Middle frontal gyrus (tissue), 1 donor: ENCODE measurements around the gene NUP210L.
A peak's percentile ranks its signal among the peaks of the same experiment; 100 is the strongest.
"Not testable (repeated sequence)": the region's sequence is repeated elsewhere in the genome, so short reads cannot be mapped to it uniquely, and the experiment has no call there.

Experiments
- DNase-seq: peaks from one replicate; pipeline ENCODE4 v3.0.0-alpha.2; 2015; ENCODE audit warnings: low spot score; ENCODE audit errors: extremely low spot score

Gene NUP210L

DNA sequence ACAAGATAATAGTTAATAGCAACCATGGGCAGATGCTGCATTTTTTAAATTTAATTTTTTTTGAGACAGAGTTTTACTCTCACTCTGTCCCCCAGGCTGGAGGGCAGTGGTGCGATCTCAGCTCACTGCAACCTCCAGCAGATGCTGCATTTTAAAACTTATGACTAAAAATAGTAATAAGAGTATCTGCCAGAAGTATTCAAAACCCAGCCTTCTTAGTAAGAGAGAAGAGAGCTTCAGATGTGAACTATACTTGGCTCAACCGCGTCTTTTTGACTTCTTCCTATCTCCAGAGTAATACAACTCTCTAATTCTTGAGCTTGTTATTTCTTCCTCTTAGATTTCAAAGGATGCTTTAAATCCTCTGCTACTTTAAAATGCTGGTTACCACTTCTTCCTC lies 159.7 kb downstream of the NUP210L start:
- DNase-seq, result no peak

DNA sequence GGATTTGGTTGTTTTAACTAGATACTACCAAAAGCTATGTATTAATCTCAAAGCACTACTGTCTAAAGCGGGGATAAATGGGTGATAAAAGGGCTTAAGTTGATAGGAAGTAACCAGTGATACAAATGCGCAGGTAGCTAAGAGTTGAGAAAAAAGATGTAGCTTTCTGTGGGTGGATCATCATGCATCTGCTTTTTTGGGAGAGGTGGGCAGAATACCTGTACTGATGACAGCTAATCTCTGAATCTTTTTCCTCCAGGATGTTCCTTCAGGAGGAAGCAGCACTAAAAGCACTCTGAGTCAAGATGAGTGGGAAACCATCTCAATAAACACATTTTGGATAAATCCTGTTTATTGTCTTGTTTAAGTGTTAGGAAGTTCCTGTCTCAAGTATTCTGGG lies 163.1 kb downstream of the NUP210L start:
- DNase-seq, result no peak

DNA sequence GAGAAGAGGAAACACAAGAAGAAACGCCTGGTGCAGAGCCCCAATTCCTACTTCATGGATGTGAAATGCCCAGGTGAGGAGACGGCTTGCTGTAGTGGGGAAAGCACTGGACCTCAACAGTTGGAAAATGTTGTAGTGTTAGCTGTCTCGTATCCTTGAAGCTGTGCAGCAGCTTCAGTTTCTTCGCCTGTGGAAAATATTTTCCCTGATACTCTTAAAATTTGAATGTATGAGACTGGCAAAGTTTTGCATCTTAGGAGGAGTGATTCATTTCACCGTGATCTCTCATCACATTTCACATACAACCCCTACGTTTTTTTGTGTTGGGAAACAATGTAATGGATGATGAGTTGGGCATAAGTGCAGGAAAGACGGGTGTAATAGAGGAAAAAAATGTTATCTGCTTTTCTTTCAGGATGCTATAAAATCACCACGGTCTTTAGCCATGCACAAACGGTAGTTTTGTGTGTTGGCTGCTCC lies 163.7 kb downstream of the NUP210L start:
- DNase-seq, result no peak

DNA sequence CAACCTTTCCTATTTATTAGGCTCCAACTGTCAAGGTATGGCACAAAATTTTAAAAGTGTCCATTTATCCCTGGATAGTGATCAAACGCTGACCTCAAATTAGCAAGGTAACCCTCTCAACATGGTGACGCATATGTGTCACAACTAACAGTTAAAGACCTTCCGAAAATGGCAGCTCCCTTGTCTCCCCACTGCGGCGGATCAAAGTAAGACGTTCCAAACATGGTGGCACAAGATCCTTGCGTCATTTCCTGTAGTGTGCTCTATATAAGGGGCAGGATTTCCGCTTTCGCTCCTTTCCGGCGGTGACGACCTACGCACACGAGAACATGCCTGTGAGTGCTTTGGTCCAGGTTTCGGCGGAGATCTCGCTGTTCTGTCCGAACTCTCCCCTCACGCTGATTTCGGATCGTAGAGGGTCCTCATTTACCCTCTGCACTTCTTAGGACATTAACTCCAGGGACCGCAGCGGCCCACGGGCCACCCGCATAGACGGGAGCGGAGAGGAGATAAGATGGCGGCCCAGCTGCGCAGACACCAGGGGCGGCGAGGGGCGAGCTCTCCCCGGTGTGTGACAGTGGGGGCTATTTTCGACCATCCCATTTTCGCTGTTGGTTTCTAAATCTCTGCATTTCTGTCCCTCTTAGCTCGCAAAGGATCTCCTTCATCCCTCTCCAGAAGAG lies 164.3 kb downstream of the NUP210L start, which contains the start of gene RPS27:
Gene RPS27, plus strand, starts transcription at position 295 of the 683 bp plus-strand sequence. Its CDS starts 35 bp downstream, at position 330.
- peak; percentile 92 for DNase-seq

DNA sequence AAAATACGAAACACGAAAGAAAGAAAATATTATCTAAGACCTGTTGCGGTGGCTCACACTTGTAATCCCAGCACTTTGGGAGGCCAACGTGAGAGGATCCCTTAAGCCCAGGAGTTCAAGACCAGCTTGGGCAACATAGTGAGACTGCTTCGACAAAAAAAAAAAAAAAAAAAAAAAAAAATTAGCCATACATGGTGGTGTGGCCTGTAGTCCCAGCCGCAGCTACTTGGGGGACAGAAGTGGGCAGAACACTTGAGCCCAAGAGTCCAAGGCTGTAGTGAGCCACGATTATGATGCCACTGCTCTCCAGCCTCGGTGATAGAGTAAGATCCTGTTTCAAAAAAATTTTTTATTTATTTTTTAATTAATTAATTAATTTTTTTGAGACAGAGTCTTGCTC lies 167.3 kb downstream of the NUP210L start:
- no peak for DNase-seq

DNA sequence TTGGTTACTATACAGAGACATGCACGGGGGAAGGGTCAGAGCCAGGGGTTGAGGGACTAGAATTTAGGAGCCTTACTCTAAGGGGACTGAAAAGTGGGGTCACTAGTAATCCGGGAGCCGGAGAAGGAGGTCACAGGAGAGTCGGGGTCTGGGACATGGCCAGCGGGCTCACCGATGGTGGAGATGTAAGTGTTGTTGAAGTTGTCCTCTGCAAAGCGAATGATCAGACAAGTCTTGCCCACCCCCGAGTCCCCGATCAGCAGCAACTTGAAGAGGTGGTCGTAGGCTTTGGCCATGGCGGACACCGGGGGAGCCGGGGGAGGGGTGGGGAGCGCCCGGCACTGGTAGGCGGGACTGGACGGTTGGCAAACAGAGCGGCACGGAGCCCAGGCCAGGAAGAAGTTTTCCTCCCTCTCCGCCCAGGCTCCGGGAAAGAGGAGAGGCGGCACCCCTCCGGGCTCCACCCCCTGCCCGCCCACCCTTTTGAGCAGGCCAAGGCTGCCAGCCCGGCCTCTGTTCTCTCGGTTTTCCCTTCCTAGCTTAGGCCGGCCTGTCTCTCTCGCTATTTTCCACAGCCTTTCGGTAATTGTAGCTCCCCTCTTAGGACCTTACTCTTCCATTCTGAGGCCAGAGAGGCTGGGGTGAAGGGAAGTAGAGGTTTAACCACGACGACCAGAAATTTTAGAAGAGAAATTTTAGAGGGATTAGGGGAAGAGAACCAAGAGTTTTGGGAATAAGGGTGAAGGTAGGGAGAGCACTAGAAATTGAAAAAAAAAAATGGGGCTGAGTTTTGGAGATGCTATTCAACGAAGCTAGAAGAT lies 168.7 kb downstream of the NUP210L start, which contains the start of gene RAB13:
Gene RAB13, minus strand, starts transcription at position 399 of the 821 bp plus-strand sequence. Its CDS starts 103 bp downstream, at position 296.
- DNase-seq, result no peak

DNA sequence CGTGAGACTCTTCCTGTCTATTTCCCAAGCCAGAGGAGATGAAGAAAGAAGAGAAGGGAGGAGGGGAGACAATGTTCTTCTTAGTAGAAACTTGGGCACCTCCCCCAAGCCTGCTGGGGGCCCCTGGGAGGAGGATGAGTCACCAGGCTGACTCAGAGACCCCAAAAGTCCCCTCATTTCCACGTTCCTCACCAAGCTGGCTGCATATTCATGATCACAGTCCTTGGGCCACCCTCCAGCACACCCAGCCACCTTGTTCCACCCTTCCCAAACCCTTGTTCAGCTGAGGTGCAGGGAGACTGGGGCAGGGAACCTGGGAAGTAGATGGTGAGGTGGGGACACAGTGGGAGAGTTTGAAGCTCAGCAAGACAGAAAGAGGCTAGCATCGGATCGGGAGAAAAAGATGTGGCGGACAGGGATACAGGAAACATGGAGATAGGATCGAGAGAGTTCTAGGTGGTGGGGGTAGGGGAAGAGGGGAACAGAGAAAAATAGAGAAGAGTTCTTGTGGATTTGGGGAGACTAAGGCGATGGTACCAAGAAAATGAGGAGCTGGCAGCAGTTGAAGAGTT lies 169.4 kb downstream of the NUP210L start:
- DNase-seq, result no peak

DNA sequence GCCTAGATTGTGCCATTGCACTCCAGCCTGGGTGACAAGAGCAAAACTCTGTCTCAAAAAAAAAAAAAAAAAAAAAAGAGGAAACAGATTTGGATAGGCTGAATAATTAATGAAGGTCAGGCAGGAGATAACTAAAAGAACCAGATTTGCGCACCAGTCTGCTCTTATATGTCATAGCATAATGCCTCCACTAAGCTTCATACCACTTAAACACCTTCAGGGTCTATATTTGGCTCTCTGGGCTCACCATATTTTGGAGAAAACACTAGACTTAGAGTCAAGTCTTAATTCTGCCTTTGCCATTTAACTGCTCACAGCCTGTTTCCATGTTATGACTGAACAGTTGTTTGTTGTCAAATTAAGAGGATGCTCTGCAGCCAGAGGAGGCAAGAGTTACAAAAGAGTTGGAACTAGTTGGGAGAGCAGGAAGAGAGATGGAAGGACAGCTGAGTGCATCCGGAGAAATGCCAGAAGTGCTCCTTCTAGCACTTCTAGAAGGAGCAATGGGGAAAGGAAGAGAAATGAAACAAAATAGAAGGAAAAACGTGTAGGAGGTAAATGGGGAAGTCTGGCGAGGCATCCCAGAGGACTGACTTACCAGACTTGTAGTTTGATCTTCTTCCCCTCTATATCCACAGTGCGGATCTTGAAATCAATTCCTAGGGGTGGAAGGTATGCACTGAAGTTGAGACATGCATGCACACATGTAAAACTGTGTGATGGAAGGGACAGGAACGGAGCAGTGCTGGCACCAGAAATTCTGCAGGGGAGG lies 170.6 kb downstream of the NUP210L start:
- no peak for DNase-seq

DNA sequence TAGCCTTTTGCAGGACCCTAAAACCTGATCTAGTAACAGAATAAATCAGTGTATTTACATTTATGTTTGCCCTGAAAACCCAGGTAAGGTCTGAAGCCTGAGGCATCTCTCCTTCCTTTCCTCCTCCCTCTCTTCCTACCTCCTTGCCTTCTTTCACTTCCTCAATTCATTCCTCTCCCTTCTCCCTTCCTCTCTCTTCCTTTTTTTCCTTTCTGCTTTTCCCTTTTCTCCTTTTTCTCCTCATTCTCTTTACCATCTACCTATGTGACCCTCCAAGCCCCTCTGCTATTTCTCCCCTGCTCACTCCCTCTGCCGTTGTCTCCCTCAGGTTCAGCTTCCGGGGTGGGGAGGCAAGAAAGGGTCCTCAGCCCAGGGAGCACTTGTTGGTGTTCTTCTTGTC lies 173.1 kb downstream of the NUP210L start:
- not testable (repeated sequence) for DNase-seq

DNA sequence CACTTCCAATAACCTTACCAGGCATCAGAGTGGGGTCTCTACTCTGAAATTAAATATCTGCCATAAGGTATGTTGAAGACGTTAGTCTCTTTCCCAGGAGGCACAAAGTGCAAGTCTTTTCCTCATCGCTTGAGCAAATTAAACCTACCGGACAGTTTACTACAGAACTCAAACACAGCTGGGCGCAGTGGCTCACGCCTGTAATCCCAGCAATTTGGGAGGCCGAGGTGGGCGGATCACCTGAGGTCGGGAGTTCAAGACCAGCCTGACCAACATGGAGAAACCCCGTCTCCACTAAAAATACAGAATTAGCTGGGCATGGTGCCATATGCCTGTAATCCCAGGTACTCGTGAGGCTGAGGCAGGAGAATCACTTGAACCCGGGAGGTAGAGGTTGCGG lies 175.8 kb downstream of the NUP210L start:
- not testable (repeated sequence) for DNase-seq

DNA sequence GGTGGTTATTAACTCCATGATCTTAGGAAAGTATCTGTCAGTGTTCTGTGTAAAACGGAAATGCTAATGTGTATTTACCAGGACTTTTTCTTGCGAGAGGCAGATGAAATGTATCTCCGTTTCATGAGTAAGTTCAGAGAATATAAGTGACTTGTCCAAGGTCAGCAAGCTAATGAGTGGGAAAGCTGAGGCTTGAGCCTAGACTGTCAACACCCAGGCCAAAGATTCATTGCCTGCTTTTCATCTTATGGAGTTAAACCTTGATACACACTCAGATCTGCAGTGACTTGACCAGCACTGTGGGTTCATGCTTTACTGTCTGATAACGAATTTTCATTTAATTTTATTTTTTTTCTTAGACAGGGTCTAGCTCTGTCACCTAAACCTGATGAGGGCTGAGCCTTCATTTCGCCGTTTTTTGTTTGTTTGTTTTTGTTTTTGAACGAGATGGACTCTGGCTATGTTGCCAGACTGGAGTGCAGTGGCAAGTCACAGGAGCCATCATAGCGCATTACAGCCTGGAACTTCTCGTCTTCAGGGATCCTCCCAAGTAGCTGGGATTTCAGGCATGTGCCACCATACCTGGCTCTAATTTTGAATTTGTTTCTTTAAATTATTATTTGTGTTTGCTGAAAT lies 176.5 kb downstream of the NUP210L start:
- no peak for DNase-seq

DNA sequence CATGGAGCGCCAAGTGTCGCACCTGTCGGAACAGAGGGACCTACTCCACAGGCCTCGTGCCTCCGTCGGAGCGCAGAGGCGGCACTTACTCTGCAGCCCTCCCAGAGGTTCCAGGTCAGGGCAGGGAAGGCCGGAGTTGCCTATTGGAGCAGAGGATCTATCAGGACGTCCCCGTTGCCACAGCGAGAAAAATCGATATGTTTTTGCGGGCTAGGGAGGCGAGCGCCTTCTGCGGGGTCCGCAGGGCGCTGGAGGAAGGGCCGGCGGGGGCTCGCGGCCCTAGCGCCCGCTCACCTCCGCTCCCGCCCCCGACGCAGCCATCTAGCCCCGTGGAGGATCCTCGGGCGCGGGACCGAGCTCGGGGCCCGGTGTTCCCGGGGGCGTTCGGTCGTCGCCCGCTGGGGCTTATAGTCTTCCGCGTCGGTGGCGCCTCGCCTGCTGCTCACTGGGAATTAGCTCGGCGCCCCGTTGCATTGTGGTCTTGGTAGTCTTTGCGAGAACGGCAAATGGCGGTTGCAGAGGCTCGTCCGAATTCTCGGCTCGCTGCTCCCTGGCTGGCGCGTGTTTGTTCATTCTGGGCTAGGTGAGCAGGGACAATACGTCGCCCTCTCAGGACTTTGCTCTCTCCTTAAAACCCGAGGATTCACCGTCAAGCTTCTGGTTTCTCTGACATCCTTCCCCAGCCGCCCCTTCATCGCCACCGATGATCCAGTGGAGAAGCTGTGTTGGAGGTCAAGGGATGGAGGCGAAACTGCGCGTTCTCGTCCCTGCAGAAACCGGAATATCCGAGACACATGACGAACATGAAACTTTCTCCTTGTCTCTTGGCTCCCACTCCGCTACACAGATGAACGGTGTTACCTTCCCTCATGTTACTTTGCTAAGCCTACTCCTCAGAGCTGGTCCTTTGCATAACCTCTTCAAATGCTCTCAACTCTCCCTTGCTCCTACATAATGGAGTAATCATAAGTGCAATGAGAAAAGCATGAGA lies 177.3 kb downstream of the NUP210L start, which contains the start of gene JTB:
Gene JTB, minus strand, starts transcription at position 425 of the 991 bp plus-strand sequence. Its CDS starts 422 bp downstream, at position 3.
- DNase-seq, result peak; percentile 86

DNA sequence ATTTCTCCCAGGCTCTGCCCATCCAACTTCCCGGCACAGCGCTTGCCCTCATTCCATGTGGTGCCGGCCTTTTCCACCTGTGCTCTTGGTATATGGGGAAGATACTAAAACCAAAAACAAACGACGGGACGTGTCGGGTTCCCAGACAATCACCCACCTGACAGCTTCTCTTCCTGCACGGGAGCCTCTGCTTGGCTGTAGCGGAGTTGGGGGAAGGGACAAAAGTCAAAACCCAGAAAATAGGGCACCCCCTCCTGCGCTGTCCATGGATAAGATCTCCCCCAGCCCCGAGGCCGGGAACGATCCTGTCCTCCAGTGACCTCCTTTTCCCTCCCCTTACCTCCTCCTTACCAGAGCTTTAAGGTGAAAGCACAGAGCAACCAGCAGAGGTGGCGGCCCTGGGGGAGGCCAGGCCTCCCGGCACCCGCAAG lies 178.0 kb downstream of the NUP210L start:
- no peak for DNase-seq

DNA sequence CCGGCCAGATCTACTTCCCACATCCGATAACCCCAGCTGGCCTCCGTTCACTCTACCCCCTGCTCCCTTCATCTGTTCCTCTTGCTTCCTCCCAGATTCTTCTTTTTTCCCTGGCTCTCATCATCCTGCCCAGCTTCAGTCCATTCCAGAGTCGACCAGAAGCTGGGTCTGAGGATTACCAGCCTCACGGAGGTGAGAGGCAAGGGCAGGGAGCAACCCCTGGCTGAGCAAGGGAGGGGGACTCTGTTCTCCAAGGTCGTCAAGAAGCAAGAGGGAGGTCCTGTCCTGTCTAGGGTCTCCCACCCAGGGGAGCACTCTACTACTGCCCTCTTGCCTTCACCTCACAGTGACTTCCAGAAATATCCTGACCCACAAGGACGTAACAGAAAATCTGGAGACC lies 181.3 kb downstream of the NUP210L start:
- no peak for DNase-seq

DNA sequence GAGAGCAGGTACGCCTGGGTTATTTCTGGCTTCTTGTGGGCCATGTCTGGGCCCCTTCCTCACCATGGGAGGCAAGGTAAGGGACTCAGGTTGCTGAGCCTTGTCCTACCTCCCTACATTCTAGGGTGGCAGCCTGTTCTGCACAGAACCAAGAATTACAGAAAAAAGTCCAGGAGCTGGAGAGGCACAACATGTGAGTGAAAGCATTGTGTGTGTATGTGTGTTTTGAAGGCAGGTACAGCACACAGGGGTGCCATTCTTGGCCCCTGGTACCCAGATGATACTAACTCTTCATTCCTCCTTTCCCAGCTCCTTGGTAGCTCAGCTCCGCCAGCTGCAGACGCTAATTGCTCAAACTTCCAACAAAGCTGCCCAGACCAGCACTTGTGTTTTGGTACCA lies 181.8 kb downstream of the NUP210L start:
- no peak for DNase-seq

DNA sequence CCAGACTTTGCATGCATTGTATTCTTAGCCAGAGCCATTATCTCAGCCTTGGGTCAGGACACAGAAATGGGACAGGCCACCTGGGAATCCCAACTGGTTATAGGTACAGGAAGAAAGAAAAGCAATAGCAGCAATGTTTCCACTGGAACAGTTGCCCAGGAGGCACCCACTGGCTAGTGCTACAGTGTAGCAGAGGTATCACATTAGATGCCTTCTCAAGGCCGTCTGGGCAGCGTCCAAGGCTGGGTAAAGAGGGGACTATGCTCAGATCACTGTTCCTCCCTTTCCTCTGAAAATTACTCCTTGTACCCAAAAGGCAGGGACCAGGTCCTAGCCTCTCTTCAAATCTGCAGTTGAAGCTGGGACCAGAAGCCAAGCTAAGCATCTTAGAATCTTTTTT lies 184.5 kb downstream of the NUP210L start:
- no peak for DNase-seq

DNA sequence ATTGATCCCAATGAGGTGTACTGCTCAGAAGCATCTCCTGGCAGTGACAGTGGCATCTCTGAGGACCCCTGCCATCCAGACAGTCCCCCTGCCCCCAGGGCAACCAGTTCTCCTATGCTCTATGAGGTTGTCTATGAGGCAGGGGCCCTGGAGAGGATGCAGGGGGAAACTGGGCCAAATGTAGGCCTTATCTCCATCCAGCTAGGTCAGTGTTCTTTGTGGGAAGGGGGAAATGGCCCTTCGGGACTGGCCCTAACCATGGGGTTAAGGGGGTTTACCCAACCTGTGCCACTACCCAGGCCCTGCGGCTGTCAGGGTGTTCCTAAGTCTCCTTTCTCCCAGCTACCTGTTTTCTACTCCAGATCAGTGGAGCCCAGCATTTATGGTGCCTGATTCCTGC lies 185.9 kb downstream of the NUP210L start:
- no peak for DNase-seq

DNA sequence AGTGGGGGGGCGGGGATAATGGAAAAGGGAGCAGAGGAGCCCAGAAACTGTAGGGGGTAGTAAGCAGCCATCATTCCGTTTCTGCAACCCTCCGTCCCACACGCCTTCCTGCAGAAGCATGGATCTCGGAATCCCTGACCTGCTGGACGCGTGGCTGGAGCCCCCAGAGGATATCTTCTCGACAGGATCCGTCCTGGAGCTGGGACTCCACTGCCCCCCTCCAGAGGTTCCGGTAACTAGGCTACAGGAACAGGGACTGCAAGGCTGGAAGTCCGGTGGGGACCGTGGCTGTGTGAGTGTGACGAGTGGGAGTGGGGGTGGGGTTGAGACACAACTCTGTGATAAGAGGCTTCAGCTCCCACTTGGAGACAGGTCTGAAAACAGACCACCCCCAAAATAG lies 186.5 kb downstream of the NUP210L start:
- no peak for DNase-seq

DNA sequence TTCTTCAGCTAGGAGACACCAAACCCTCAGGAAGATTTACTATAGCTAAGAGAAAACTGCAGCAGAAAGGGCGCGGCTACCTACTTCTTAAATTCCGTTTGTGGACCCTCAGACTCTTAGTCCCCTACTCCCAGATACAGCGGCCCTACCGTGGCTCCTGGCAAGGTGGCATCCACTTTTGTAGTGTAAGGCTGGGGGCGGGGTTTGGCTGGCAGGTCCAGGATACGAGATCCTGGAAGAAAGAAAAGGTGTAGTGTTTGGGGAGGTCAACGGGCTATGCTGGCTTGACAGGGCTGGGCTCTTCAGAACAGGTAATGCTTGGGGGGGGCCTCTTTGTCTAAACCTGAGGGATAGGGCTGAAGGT lies 186.9 kb downstream of the NUP210L start:
- no peak for DNase-seq
